ENCODE data around the gene LRRC8E.
"Not testable (repeated sequence)": the region's sequence is repeated elsewhere in the genome, so short reads cannot be mapped to it uniquely, and the experiment has no call there.

The LRRC8E gene

GRCh38 chr19:7920519-7921301 lies 32.4 kb downstream of the LRRC8E start:
- DNase-seq (ENCODE audit: low read depth, low spot score), result peak; percentile 99

- no peak for DNase-seq (ENCODE audit: low read depth, low spot score)
Measured at GRCh38 chr19:7921302-7921966, 33.1 kb downstream of the LRRC8E start.

GRCh38 chr19:7921967-7922835 lies 33.9 kb downstream of the LRRC8E start:
- no peak for DNase-seq (ENCODE audit: low read depth, low spot score)

- no peak for DNase-seq (ENCODE audit: low read depth, low spot score)
Measured at GRCh38 chr19:7922836-7923195, 34.5 kb downstream of the LRRC8E start.

- no peak for DNase-seq (ENCODE audit: low read depth, low spot score)
Measured at GRCh38 chr19:7923295-7924191, 35.2 kb downstream of the LRRC8E start.

DNA sequence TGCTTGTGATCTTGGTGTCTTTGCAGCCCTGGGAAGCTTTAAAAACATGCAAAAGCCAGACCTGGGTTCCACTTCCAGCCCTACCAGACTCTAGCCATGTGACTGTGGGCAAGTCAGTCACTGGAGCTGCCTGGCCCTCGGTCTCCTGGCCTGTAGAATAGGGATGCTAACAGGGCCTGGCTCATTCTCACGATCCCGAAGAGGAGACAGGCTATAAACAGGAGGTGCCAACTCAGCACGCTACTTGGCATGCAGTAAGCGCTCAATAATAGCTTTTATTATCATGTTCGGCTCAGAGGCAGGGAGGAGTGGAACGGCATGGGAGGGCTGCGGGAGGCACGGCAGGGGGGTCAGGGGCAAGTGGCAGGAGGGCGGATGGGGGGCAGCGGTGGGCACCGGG lies 35.9 kb downstream of the LRRC8E start:
- DNase-seq (ENCODE audit: low read depth, low spot score), result no peak

- DNase-seq (ENCODE audit: low read depth, low spot score), result no peak
Measured at GRCh38 chr19:7924651-7925170, 36.4 kb downstream of the LRRC8E start.

DNA sequence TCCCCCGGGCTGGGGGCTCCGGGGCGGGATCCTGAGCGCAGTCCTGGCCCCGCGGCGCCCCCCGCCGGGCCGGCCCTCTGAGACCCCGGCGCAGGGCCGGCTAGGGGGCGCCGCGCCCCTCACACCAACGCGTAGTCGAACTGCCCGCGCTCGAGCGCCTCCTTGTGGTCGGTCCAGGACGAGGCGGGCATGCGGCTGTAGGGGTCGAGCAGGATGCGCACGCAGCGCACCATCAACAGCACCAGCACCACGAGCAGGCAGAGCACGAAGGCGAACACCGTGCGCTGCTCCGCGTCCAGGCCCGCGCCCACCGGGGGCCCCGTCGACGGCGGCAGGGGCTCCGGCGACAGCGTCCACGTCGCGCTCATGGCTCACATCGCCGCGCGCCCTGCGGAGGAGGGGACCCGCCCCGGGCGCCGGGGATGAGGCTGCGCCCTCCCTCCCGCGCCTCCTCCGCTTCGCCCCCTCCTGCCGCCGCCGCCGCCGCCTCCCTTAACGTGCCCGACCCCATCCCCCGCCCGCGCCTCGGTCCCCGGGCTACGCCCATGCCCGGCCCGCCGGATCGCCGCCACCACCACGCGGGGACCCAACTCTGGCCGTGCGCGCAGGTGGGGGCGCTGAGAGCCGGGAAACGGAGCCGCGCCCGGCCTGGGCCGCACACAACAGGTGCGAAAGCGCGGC lies 37.0 kb downstream of the LRRC8E start:
- DNase-seq (ENCODE audit: low read depth, low spot score), result peak; percentile 65

DNA sequence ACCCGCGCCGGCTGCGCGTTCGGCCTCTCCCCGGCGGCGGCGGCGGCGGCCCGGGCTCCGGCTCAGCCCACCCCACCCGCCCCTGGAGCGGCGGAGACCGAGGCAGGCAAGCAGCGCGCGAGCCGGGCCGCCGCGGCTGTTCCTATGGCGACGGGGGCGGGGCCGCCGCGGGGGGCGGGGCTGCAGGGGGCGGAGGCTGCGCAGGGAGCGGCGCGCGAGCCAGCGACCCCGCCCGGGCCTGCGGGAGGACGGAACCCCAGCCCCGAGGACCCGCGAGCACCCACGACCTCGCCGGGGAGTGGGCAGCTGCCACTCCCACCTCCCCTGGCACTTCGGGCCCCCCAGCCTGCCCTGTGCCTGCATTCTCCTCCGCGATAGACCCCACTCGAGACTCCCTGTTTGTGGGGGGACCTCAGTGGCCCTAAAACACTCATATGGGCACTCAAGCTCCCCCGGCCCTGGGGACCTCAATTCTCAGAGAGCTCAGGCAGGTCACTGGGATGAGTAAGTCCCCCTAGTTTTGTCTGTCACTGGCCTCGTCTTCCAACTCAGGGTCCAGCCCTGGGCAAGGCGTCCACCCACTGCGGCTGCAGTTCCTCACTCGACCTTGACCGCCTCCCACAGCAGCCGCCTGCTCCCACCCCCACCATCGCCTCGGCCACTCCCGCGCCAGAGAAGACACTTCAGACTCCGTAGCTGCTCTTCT lies 37.9 kb downstream of the LRRC8E start, which contains the start of gene CTXN1:
TSS of gene CTXN1 (minus strand) at position 115 of the 706 bp plus-strand sequence. CDS start 597 bp downstream, outside the sequence.
- DNase-seq (ENCODE audit: low read depth, low spot score), result peak; percentile 57

DNA sequence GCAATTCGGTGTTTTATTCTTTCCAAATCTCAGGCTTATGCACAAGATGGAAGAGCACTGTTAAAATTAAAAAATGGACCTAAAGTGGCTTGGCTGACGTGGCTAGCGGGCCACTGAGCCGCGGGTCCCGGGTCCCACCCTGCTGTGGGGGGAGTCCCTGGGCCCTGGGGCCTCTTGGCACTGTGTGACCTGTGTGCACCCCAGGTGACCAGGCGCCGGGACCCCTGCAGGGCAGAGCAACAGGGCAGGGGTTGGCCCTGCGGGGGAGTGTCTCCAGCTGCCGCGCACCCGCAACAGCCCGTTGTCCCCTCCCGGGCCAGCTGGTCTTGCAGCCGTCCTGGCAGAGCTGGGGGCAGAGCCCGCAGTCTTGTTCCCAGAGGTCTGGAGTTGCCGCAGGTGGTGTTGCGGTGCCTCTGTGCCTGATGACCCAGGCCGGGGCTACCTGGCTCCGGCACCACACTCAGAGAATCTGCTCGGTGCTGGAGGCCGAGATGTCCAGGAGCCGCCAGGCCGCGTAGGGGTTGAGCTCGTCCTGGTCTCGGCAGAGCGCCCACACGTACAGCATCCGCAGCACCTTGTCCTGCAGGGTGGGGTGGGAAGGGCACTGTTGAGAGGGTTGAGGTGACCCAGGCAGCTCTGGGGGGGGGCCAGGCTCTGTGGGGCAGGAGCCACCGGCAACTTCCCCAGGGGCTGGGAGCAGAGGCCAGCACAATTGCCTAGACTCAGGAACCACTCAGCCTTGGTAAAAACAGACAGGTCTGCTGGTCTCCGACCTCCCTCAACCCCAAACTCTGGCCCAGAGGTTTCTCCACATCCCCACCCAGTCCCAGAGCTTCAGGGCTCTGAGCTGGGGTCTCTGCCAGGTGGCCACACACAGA lies 38.7 kb downstream of the LRRC8E start:
- no peak for DNase-seq (ENCODE audit: low read depth, low spot score)

GRCh38 chr19:7927605-7928333 lies 39.5 kb downstream of the LRRC8E start:
- no peak for DNase-seq (ENCODE audit: low read depth, low spot score)

GRCh38 chr19:7928334-7928706 lies 40.0 kb downstream of the LRRC8E start:
- DNase-seq (ENCODE audit: low read depth, low spot score), result no peak

GRCh38 chr19:7928741-7929701 lies 40.7 kb downstream of the LRRC8E start:
- DNase-seq (ENCODE audit: low read depth, low spot score), result no peak

GRCh38 chr19:7930030-7930429 lies 41.7 kb downstream of the LRRC8E start:
- not testable (repeated sequence) for DNase-seq (ENCODE audit: low read depth, low spot score)

GRCh38 chr19:7930765-7931164 lies 42.5 kb downstream of the LRRC8E start:
- no peak for DNase-seq (ENCODE audit: low read depth, low spot score)

DNA sequence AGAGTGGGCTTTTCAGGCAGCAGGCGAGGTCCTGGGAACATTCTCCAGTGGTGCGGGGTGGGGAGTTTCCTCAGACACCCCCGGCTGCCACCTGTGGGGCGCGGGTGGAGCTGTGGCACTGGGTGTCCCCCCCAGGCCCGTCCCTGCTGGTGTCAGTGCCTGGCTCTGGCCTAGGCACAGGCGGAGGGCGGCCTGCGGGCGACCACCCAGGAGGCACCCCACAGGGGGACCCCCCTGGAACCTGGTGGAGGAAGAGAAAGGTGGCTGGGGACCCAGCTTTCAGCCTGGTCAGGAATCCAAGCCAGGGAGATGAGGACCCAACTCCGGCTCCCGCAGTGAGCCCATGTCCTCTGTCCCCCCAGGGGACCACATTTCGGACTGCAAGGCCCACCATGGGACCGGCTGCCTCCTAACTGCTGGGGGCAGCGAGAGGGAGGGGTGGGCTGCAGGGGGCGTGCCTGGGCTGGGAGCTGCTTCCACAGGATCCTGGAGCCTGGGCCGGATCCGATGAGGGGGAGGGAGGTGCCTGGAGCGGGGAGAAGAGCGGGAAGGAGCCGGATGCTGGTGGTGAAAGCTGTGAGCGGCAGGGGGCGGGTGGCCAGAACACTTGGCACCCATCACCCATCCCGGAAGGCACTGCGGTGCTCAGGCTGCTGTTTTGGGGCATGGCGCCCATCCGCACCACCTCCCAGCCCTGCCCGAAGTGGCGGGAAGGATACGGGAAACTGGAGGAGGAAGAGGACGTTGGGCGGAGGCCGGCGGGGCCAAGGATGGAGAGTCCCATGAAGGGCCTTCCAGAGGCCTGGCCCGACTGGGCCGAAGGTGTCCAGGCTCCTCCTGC lies 43.1 kb downstream of the LRRC8E start:
- DNase-seq (ENCODE audit: low read depth, low spot score), result no peak
